A549 (cell line): ENCODE results near the gene ABI2.

Experiments
- CEBPB ChIP-seq, 2 experiments: fragments of >200 bp in 1 of 2; sonication (Bioruptor Twin) in 1 of 2; formaldehyde crosslinking in 1 of 2; IDR thresholded peaks; 2 replicates each; pipeline ENCODE4 v1.6.1; 2012 to 2016
- CHD4 ChIP-seq: fragments of 200-600 bp; sonication (generic); IDR thresholded peaks from 2 replicates; pipeline ENCODE4 v1.6.1; 2016; ENCODE audit warnings: antibody characterized with exemption, mild to moderate bottlenecking, borderline replicate concordance
- EP300 ChIP-seq, 2 experiments: fragments of >200 bp; sonication (Bioruptor Twin); formaldehyde crosslinking; IDR thresholded peaks; 2 replicates in 1 of 2; 3 replicates in 1 of 2; pipeline ENCODE4 v1.6.1; 2016 to 2017
- HOXA7 ChIP-seq: fragments of 250-450 bp; sonication (Bioruptor Pico); IDR thresholded peaks from 2 replicates; pipeline ENCODE4 v1.5.0; 2020; ENCODE audit warnings: mild to moderate bottlenecking, moderate library complexity
- NFE2L2 ChIP-seq: fragments of 150-350 bp; conservative IDR thresholded peaks from 2 replicates; pipeline ENCODE4 v1.6.1; 2014; ENCODE audit warnings: low read length
- POLR2A ChIP-seq: IDR thresholded peaks from 2 replicates; pipeline ENCODE4 v1.6.1; 2012; ENCODE audit warnings: mild to moderate bottlenecking, low read length
- POLR2AphosphoS2 ChIP-seq: conservative IDR thresholded peaks from 2 replicates; pipeline ENCODE4 v1.6.1; 2012; ENCODE audit warnings: low read length, improper control_type of control experiment, inconsistent platforms
- RFX5 ChIP-seq: fragments of 450-650 bp; IDR thresholded peaks from 2 replicates; pipeline ENCODE4 v1.7.1; 2014; ENCODE audit warnings: antibody characterized with exemption, mild to moderate bottlenecking, moderate library complexity
- SREBF2 ChIP-seq: fragments of 450-650 bp; IDR thresholded peaks from 2 replicates; pipeline ENCODE4 v1.6.1; 2014; ENCODE audit warnings: mild to moderate bottlenecking, moderate library complexity
- TFCP2L1 ChIP-seq: fragments of 250-450 bp; sonication (Bioruptor Pico); IDR thresholded peaks from 2 replicates; pipeline ENCODE4 v1.5.0; 2021; ENCODE audit warnings: mild to moderate bottlenecking
- TF ChIP-seq, protein P1 (sequence below): fragments of >200 bp; sonication (Bioruptor Twin); formaldehyde crosslinking; IDR thresholded peaks from 3 replicates; pipeline ENCODE4 v1.5.1; 2016
- TF ChIP-seq, protein P2 (sequence below): fragments of >200 bp; sonication (Bioruptor Twin); formaldehyde crosslinking; IDR thresholded peaks from 3 replicates; pipeline ENCODE4 v1.6.1; 2016
- TF ChIP-seq, protein P3 (sequence below): fragments of 200-600 bp; sonication (generic); IDR thresholded peaks from 2 replicates; pipeline ENCODE4 v1.6.1; 2016; ENCODE audit warnings: antibody characterized with exemption, mild to moderate bottlenecking, moderate library complexity
- TF ChIP-seq, protein P4 (sequence below): fragments of 250-450 bp; sonication (Bioruptor Pico); IDR thresholded peaks from 2 replicates; pipeline ENCODE4 v1.5.0; 2021; ENCODE audit warnings: mild to moderate bottlenecking, moderate library complexity, borderline replicate concordance

DNA sequence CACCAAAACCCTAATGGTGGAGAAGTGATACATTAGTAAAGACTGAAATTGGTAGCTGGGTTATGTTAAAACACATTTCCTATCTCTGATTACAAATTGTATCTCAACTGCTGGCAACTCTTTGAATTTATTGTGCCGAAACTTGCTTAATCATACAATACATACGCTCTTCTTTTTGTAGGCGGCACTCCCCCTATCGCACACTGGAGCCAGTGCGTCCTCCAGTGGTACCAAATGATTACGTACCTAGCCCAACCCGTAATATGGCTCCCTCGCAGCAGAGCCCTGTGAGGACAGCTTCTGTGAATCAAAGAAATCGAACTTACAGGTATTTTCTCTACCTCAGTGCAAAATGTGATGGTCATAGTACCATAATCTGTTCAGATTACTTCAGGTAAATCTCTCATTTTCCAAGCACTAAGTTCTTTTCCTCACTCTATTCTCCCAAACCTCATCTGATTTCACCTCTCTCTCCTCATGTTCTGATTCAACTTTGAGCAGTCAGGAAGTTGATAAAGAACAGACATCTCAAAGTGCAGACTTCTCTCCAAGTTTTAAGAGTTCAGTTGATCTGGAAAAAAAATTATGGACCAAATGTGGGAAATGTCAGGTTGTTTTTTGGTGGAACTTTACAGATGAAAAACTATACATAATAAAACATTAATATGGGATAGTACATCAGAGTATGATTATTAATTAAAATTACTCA, 66.5 kb downstream of the ABI2 start:
- TF ChIP-seq, protein P1, sequence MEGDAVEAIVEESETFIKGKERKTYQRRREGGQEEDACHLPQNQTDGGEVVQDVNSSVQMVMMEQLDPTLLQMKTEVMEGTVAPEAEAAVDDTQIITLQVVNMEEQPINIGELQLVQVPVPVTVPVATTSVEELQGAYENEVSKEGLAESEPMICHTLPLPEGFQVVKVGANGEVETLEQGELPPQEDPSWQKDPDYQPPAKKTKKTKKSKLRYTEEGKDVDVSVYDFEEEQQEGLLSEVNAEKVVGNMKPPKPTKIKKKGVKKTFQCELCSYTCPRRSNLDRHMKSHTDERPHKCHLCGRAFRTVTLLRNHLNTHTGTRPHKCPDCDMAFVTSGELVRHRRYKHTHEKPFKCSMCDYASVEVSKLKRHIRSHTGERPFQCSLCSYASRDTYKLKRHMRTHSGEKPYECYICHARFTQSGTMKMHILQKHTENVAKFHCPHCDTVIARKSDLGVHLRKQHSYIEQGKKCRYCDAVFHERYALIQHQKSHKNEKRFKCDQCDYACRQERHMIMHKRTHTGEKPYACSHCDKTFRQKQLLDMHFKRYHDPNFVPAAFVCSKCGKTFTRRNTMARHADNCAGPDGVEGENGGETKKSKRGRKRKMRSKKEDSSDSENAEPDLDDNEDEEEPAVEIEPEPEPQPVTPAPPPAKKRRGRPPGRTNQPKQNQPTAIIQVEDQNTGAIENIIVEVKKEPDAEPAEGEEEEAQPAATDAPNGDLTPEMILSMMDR, result peak; percentile 23; the same call in 2 of the 3 replicates
- TF ChIP-seq, protein P2, sequence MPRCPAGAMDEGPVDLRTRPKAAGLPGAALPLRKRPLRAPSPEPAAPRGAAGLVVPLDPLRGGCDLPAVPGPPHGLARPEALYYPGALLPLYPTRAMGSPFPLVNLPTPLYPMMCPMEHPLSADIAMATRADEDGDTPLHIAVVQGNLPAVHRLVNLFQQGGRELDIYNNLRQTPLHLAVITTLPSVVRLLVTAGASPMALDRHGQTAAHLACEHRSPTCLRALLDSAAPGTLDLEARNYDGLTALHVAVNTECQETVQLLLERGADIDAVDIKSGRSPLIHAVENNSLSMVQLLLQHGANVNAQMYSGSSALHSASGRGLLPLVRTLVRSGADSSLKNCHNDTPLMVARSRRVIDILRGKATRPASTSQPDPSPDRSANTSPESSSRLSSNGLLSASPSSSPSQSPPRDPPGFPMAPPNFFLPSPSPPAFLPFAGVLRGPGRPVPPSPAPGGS, result no peak
- TF ChIP-seq POLR2A (no peak), CEBPB (IDR thresholded peaks at IDR 0.05) (no peak), RFX5 (no peak), CHD4 (no peak), SREBF2 (no peak), EP300 (IDR thresholded peaks at IDR 0.05) (no peak), POLR2AphosphoS2 (no peak), TFCP2L1 (CRISPR knock-in tag) (no peak), HOXA7 (CRISPR knock-in tag) (no peak), NFE2L2 (no peak)
- TF ChIP-seq, protein P3, sequence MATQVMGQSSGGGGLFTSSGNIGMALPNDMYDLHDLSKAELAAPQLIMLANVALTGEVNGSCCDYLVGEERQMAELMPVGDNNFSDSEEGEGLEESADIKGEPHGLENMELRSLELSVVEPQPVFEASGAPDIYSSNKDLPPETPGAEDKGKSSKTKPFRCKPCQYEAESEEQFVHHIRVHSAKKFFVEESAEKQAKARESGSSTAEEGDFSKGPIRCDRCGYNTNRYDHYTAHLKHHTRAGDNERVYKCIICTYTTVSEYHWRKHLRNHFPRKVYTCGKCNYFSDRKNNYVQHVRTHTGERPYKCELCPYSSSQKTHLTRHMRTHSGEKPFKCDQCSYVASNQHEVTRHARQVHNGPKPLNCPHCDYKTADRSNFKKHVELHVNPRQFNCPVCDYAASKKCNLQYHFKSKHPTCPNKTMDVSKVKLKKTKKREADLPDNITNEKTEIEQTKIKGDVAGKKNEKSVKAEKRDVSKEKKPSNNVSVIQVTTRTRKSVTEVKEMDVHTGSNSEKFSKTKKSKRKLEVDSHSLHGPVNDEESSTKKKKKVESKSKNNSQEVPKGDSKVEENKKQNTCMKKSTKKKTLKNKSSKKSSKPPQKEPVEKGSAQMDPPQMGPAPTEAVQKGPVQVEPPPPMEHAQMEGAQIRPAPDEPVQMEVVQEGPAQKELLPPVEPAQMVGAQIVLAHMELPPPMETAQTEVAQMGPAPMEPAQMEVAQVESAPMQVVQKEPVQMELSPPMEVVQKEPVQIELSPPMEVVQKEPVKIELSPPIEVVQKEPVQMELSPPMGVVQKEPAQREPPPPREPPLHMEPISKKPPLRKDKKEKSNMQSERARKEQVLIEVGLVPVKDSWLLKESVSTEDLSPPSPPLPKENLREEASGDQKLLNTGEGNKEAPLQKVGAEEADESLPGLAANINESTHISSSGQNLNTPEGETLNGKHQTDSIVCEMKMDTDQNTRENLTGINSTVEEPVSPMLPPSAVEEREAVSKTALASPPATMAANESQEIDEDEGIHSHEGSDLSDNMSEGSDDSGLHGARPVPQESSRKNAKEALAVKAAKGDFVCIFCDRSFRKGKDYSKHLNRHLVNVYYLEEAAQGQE, result no peak
- TF ChIP-seq, protein P4, sequence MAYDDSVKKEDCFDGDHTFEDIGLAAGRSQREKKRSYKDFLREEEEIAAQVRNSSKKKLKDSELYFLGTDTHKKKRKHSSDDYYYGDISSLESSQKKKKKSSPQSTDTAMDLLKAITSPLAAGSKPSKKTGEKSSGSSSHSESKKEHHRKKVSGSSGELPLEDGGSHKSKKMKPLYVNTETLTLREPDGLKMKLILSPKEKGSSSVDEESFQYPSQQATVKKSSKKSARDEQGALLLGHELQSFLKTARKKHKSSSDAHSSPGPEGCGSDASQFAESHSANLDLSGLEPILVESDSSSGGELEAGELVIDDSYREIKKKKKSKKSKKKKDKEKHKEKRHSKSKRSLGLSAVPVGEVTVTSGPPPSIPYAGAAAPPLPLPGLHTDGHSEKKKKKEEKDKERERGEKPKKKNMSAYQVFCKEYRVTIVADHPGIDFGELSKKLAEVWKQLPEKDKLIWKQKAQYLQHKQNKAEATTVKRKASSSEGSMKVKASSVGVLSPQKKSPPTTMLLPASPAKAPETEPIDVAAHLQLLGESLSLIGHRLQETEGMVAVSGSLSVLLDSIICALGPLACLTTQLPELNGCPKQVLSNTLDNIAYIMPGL (CRISPR knock-in tag), result no peak
